Measurements from ENCODE around the gene SNPH.
A peak's percentile ranks its signal among the peaks of the same experiment; 100 is the strongest.

SNPH gene

DNA sequence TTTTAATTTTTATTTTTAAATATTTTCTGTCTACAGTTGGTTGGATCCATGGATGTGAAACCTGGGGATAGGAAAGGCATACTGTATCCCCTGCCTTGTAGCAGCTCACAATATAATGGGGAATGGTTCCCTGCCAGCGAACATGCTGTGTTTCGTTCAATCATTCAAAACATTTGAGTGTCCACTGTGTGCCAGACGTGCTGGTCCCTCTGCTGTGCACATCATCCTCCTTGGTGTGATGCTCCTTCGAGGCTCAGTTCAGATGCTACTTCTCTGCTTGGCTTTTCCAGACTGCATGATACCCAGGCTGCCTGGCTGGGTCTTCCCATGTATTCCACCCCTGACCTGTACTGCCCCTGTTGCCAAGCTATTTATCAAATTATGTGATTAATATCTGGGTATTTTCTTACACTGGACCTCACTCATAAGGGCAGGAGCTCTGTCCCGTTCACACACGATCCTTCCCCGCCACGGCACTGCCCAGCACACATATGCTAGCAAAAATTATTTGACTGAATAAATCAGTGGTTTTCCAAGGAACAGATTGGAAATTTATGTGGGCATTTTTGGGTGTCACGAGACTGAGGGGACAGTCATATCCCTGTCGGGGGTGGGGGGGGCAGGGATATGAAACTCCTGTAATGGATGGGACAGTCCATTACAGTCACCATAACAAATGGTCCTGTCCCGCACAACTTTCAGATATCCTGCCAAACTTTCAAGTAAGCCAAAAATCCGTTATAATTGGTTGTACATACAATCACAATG lies 57.9 kb downstream of the SNPH start:
- H3K27me3 ChIP-seq (ENCODE audit: insufficient read depth, poor library complexity, severe bottlenecking) = no peaks in the 10 kb centered on the region
- H3K4me3 ChIP-seq (replicated peaks; ENCODE audit: insufficient read depth, low read length) = no peak overlapping the region
- no peak for DNase-seq (ENCODE audit: low read depth in 1 of 2, low spot score in 1 of 2)
- TF ChIP-seq SPI1 (IDR thresholded peaks at IDR 0.05; ENCODE audit: borderline replicate concordance, low read depth) (no peak), POLR2AphosphoS5 (IDR thresholded peaks at IDR 0.05; ENCODE audit: low read depth) (no peak), GABPA (IDR thresholded peaks at IDR 0.05; ENCODE audit: low read depth) (no peak)
- TF ChIP-seq, protein P1, sequence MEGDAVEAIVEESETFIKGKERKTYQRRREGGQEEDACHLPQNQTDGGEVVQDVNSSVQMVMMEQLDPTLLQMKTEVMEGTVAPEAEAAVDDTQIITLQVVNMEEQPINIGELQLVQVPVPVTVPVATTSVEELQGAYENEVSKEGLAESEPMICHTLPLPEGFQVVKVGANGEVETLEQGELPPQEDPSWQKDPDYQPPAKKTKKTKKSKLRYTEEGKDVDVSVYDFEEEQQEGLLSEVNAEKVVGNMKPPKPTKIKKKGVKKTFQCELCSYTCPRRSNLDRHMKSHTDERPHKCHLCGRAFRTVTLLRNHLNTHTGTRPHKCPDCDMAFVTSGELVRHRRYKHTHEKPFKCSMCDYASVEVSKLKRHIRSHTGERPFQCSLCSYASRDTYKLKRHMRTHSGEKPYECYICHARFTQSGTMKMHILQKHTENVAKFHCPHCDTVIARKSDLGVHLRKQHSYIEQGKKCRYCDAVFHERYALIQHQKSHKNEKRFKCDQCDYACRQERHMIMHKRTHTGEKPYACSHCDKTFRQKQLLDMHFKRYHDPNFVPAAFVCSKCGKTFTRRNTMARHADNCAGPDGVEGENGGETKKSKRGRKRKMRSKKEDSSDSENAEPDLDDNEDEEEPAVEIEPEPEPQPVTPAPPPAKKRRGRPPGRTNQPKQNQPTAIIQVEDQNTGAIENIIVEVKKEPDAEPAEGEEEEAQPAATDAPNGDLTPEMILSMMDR (IDR thresholded peaks at IDR 0.05; ENCODE audit: insufficient read depth, low read length) = no peak
- TF ChIP-seq, protein P2, sequence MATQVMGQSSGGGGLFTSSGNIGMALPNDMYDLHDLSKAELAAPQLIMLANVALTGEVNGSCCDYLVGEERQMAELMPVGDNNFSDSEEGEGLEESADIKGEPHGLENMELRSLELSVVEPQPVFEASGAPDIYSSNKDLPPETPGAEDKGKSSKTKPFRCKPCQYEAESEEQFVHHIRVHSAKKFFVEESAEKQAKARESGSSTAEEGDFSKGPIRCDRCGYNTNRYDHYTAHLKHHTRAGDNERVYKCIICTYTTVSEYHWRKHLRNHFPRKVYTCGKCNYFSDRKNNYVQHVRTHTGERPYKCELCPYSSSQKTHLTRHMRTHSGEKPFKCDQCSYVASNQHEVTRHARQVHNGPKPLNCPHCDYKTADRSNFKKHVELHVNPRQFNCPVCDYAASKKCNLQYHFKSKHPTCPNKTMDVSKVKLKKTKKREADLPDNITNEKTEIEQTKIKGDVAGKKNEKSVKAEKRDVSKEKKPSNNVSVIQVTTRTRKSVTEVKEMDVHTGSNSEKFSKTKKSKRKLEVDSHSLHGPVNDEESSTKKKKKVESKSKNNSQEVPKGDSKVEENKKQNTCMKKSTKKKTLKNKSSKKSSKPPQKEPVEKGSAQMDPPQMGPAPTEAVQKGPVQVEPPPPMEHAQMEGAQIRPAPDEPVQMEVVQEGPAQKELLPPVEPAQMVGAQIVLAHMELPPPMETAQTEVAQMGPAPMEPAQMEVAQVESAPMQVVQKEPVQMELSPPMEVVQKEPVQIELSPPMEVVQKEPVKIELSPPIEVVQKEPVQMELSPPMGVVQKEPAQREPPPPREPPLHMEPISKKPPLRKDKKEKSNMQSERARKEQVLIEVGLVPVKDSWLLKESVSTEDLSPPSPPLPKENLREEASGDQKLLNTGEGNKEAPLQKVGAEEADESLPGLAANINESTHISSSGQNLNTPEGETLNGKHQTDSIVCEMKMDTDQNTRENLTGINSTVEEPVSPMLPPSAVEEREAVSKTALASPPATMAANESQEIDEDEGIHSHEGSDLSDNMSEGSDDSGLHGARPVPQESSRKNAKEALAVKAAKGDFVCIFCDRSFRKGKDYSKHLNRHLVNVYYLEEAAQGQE (IDR thresholded peaks at IDR 0.05; ENCODE audit: insufficient replicate concordance, low read depth) = no peak
- H3K27ac ChIP-seq (replicated peaks) = peak overlapping the region; percentile 95; the same call in 1 of the 2 replicates

DNA sequence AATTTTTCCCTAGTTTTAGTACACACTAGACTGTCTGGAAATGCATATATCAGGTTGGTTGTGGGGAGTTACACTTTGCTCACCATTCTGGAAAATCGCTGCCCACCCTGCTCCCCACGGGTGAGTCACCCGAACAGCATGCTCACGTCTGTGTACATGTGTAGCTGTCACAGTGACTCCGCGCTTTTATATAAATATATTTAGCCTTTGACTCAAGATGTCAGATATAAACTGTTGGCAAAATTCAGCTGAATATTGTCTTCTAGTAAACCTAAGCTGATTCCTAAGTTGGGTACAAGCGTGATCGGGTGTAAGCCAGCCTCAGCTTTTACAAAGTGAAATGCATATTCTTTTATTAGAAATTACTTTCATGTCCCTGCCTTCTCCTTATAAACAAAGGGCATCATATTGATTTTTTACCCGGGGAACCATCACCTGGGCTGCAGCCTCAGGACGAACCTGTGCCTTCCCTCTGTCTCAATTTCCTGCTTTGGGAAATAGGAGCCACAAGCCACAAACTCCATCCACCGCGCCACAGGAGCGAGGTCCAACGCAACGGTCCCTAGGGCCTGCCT lies 58.6 kb downstream of the SNPH start:
- no peak for DNase-seq (ENCODE audit: low read depth in 1 of 2, low spot score in 1 of 2)
- TF ChIP-seq, protein P2 (IDR thresholded peaks at IDR 0.05; ENCODE audit: insufficient replicate concordance, low read depth) = no peak
- TF ChIP-seq POLR2AphosphoS5 (IDR thresholded peaks at IDR 0.05; ENCODE audit: low read depth) = no peak
- TF ChIP-seq SPI1 (IDR thresholded peaks at IDR 0.05; ENCODE audit: borderline replicate concordance, low read depth) = no peak
- no peak for TF ChIP-seq GABPA (IDR thresholded peaks at IDR 0.05; ENCODE audit: low read depth)
- TF ChIP-seq, protein P1 (IDR thresholded peaks at IDR 0.05; ENCODE audit: insufficient read depth, low read length) = no peak
- Histone ChIP-seq H3K4me3 (replicated peaks; ENCODE audit: insufficient read depth, low read length) (peak overlapping the region; percentile 67), H3K27me3 (ENCODE audit: insufficient read depth, poor library complexity, severe bottlenecking) (no peaks in the 10 kb centered on the region), H3K27ac (replicated peaks) (peak overlapping the region; percentile 95)

DNA sequence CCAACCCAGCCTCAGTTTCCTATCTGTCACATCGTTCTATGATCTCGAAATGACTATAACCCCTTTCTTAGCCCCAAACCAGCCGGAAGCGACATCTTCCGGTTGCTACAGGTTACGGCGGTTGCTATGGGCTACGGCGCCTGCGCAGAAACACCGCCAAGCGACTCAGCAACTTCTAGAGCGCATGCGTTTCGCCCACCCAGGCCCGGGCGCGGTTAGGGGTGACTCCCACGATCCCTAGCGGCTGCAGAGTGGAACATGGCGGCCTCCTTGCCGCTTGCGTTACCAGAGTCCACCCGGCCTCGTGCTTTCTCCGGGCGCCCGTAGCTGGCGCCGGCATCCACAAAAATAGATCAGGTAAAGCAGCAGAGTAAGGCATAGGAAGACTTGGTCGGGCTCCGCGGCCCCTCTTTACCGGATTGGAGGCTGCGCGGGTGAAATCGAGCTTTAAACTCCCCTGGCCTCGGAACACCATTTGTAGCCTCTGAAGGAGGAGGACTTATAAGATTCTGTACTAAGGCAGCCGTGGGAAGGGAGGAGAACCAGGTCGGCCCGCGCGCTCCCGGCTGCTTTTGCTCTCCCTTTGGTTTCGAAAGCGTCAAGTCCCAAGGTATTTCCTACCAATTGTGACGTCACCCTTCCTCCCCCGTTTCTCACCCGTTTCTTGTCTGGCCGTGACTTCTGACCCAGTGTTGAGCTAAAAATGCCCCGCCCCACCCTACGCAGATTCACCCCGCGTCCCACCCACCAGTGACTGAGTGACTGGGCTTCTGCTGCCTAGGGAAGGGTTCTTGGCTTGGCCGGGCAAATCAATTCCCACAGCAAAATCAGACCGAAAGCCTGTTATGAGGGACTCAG lies 59.3 kb downstream of the SNPH start:
- DNase-seq (ENCODE audit: low read depth in 1 of 2, low spot score in 1 of 2) = peak; percentile 84 to 97
- Histone ChIP-seq H3K27ac (replicated peaks) (peak overlapping the region; percentile 95), H3K4me3 (replicated peaks; ENCODE audit: insufficient read depth, low read length) (peak overlapping the region; percentile 67), H3K27me3 (ENCODE audit: insufficient read depth, poor library complexity, severe bottlenecking) (no peaks in the 10 kb centered on the region)
- TF ChIP-seq SPI1 (IDR thresholded peaks at IDR 0.05; ENCODE audit: borderline replicate concordance, low read depth) = no peak
- no peak for TF ChIP-seq GABPA (IDR thresholded peaks at IDR 0.05; ENCODE audit: low read depth)
- TF ChIP-seq POLR2AphosphoS5 (IDR thresholded peaks at IDR 0.05; ENCODE audit: low read depth) = peak; percentile 88
- TF ChIP-seq, protein P2 (IDR thresholded peaks at IDR 0.05; ENCODE audit: insufficient replicate concordance, low read depth) = peak; percentile 55
- TF ChIP-seq, protein P1 (IDR thresholded peaks at IDR 0.05; ENCODE audit: insufficient read depth, low read length) = no peak

Measured in HL-60 (cell line).